SK-N-MC (cell line): ENCODE measurements around the gene TOM1L2.

Source experiments
- EZH2 ChIP-seq: fragments of 200-600 bp; sonication (generic); IDR thresholded peaks from one replicate; pipeline ENCODE4 v1.6.1; 2017; ENCODE audit warnings: antibody characterized with exemption
- POLR2AphosphoS5 ChIP-seq: IDR thresholded peaks from 2 replicates; pipeline ENCODE4 v1.6.1; 2012; ENCODE audit warnings: mild to moderate bottlenecking, low read depth, low read length, borderline replicate concordance

DNA sequence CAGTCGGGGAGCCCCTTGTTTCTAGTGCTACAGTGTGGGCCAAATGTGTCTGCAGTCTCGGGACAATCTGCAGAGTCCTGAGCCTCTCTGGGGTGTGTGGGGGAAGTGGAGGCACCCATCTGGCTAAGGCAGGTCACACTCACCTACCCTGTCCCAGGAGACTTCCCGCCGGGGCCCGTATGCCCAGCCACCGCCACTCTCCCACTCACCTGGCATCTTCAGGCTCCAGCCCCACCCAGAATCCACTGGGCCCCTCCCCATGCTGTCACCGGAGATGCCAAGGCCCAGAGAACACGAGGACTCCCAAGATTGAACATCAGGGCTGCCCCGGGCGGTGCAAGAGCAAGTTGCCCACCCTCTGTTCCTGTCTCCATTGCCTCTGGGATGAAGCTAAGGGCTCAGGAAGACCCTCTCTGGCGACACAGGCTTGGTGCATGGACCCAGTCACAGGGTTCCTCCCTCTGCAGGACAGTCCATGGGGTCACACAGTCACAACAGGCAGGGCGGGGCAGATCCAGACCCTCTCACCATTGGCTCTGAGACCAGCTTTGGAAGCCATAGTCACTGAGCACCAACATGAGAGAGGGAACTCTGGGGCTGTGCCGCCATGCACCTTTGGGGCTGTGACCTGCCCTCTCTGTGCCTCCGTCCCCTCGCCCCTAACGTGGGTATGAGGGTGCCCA lies 173.5 kb downstream of the TOM1L2 start:
- TF ChIP-seq EZH2, result no peak
- no peak for TF ChIP-seq POLR2AphosphoS5
